Neural cell (in vitro differentiated cells): ENCODE results near the gene GLS. TPM values are rescaled to one million over a fixed set of nuclear protein-coding genes. Genes with fewer than 3 reads are reported as not detected.

Source experiments
- H2AFZ ChIP-seq: fragments of 200-600, 300-800 bp; sonication (generic), shearing (Covaris generic); 2 replicates; pipeline ENCODE4 v1.6.0; 2014; ENCODE audit warnings: low read depth, mild to moderate bottlenecking, antibody characterized with exemption, low read length, moderate library complexity
- H3F3A ChIP-seq: fragments of 200-600 bp; shearing (Covaris generic); 2 replicates; pipeline ENCODE4 v1.6.1; 2016; ENCODE audit warnings: mild to moderate bottlenecking, moderate library complexity, mixed read lengths, antibody characterized with exemption, low read length; ENCODE audit not compliant: insufficient read depth, poor library complexity, severe bottlenecking
- H3K27ac ChIP-seq: fragments of 200-600, 300-800 bp; sonication (generic), shearing (Covaris generic); 2 replicates; pipeline ENCODE4 v1.5.1; 2014; ENCODE audit warnings: mild to moderate bottlenecking, low read length, moderate library complexity
- H3K27me3 ChIP-seq: fragments of 300-800, 200-600 bp; sonication (generic), shearing (Covaris generic); 2 replicates; pipeline ENCODE4 v1.6.0; 2014; ENCODE audit warnings: mild to moderate bottlenecking, low read depth, low read length, moderate library complexity; ENCODE audit not compliant: insufficient read depth
- H3K36me3 ChIP-seq: fragments of 300-800, 200-600 bp; sonication (generic), shearing (Covaris generic); 2 replicates; pipeline ENCODE4 v1.5.1; 2014; ENCODE audit warnings: mild to moderate bottlenecking, antibody characterized with exemption, low read length, moderate library complexity; ENCODE audit not compliant: insufficient read depth
- H3K4me2 ChIP-seq: fragments of 300-800, 200-600 bp; sonication (generic), shearing (Covaris generic); 2 replicates; pipeline ENCODE4 v1.6.0; 2014; ENCODE audit warnings: mild to moderate bottlenecking, low read length
- H3K4me3 ChIP-seq: fragments of 300-800, 200-600 bp; sonication (generic), shearing (Covaris generic); 2 replicates; pipeline ENCODE4 v1.5.1; 2014; ENCODE audit warnings: mild to moderate bottlenecking, low read length, moderate library complexity
- H3K79me2 ChIP-seq: fragments of 200-600 bp; shearing (Covaris generic); replicated peaks from 2 replicates; pipeline ENCODE4 v1.6.0; 2014; ENCODE audit warnings: mild to moderate bottlenecking, low read length, moderate library complexity; ENCODE audit not compliant: insufficient read depth
- H3K9ac ChIP-seq: fragments of 300-800, 200-600 bp; sonication (generic), shearing (Covaris generic); 2 replicates; pipeline ENCODE4 v1.6.1; 2016; ENCODE audit warnings: mild to moderate bottlenecking, low read length, mixed read lengths
- H3K9me2 ChIP-seq: fragments of 200-600 bp; shearing (Covaris generic); 2 replicates; pipeline ENCODE4 v1.6.1; 2016; ENCODE audit warnings: mild to moderate bottlenecking, low read length, mixed read lengths; ENCODE audit not compliant: insufficient read depth
- H3K9me3 ChIP-seq: fragments of 200-600, 300-800 bp; sonication (generic), shearing (Covaris generic); 2 replicates; pipeline ENCODE4 v1.6.1; 2016; ENCODE audit warnings: mild to moderate bottlenecking, mixed run types, low read length, moderate library complexity, mixed read lengths
- H4K20me1 ChIP-seq: fragments of 200-600 bp; shearing (Covaris generic); 2 replicates; pipeline ENCODE4 v1.6.1; 2016; ENCODE audit warnings: mild to moderate bottlenecking, mixed run types; ENCODE audit not compliant: insufficient read depth
- EP300 ChIP-seq: fragments of 450-650 bp; conservative IDR thresholded peaks from 2 replicates; pipeline ENCODE4 v1.6.1; 2014; ENCODE audit warnings: antibody characterized with exemption, mild to moderate bottlenecking, moderate library complexity; ENCODE audit not compliant: poor library complexity, severe bottlenecking
- EZH2 ChIP-seq: fragments of 200-600, 300-800 bp; shearing (Covaris generic), sonication (generic); IDR thresholded peaks from 2 replicates; pipeline ENCODE4 v1.6.1; 2014; ENCODE audit warnings: antibody characterized with exemption, low read length, borderline replicate concordance, mild to moderate bottlenecking; ENCODE audit not compliant: insufficient read depth, poor library complexity, severe bottlenecking
- MXI1 ChIP-seq: fragments of 450-650 bp; conservative IDR thresholded peaks from 2 replicates; pipeline ENCODE4 v1.6.1; 2014; ENCODE audit warnings: antibody characterized with exemption, mild to moderate bottlenecking; ENCODE audit not compliant: poor library complexity, severe bottlenecking
- POLR2AphosphoS5 ChIP-seq: IDR thresholded peaks from 2 replicates; pipeline ENCODE4 v1.6.1; 2012
- RAD21 ChIP-seq: fragments of 450-650 bp; conservative IDR thresholded peaks from 2 replicates; pipeline ENCODE4 v1.6.1; 2014; ENCODE audit warnings: antibody characterized with exemption, mild to moderate bottlenecking, moderate library complexity
- SMC3 ChIP-seq: fragments of 450-650 bp; conservative IDR thresholded peaks from 2 replicates; pipeline ENCODE4 v1.6.1; 2014; ENCODE audit warnings: antibody characterized with exemption, mild to moderate bottlenecking, moderate library complexity; ENCODE audit not compliant: poor library complexity
- TAF1 ChIP-seq: IDR thresholded peaks from 2 replicates; pipeline ENCODE4 v1.6.1; 2012; ENCODE audit warnings: low read depth
- polyA plus RNA-seq: library from polyadenylated mRNA; depleted of rRNA; stranded (reverse); fragments of >200 nt; gene quantifications from 2 replicates; pipeline ENCODE4 v1.2.3, GENCODE V29; 2014
- TF ChIP-seq, protein P1 (sequence below): fragments of 450-650 bp; IDR thresholded peaks from 2 replicates; pipeline ENCODE4 v1.5.1; 2014; ENCODE audit warnings: antibody characterized with exemption, mild to moderate bottlenecking, moderate library complexity; ENCODE audit not compliant: poor library complexity, severe bottlenecking
- TF ChIP-seq, protein P2 (sequence below): IDR thresholded peaks from 2 replicates; pipeline ENCODE4 v1.6.1; 2012; ENCODE audit warnings: borderline replicate concordance

The GLS gene
- polyA plus RNA-seq, 1 donor from 2014 or later: 90.2 TPM

DNA sequence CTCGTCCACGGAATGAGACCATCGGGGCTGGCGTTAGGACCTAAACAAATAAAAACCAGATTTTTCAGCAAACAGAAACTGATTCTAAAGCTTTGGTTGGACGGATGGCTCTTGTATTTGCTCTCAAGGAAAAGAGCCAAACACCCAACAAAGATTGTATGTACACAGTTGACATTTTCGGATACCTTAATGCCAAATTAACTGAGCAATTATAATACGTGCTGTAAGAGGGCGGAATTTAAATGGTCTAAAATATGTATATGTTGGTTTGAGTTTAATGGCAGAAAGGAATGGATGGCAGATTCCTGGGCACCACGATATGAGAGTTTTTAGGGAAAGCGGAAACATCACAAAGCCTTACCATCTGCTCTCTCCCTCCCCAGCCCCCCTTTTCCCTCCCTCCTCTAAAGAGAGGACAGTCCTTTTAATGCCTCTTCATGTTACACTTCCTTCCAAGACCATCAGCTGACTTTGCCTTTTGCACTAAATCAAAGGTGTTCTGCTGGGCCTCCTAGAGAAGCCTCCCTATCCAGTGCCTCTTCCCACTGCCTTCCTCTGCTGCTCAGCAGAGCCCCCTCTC, 100.1 kb downstream of the GLS start:
- Histone ChIP-seq H3K79me2 (no peaks in the 10 kb centered on the region), H4K20me1 (no peaks in the 10 kb centered on the region), H3K4me3 (no peak overlapping the region), H3K9me2 (no peaks in the 10 kb centered on the region), H3K27me3 (no peaks in the 10 kb centered on the region), H3K9ac (no peak overlapping the region), H3K27ac (no peak overlapping the region), H3K9me3 (no peaks in the 10 kb centered on the region), H2AFZ (no peak overlapping the region), H3K4me2 (no peak overlapping the region), H3F3A (no peaks in the 10 kb centered on the region), H3K36me3 (peaks cover 10% of the 10 kb centered on the region)
- TF ChIP-seq, protein P1, sequence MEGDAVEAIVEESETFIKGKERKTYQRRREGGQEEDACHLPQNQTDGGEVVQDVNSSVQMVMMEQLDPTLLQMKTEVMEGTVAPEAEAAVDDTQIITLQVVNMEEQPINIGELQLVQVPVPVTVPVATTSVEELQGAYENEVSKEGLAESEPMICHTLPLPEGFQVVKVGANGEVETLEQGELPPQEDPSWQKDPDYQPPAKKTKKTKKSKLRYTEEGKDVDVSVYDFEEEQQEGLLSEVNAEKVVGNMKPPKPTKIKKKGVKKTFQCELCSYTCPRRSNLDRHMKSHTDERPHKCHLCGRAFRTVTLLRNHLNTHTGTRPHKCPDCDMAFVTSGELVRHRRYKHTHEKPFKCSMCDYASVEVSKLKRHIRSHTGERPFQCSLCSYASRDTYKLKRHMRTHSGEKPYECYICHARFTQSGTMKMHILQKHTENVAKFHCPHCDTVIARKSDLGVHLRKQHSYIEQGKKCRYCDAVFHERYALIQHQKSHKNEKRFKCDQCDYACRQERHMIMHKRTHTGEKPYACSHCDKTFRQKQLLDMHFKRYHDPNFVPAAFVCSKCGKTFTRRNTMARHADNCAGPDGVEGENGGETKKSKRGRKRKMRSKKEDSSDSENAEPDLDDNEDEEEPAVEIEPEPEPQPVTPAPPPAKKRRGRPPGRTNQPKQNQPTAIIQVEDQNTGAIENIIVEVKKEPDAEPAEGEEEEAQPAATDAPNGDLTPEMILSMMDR: no peak
- no peak for TF ChIP-seq RAD21
- no peak for TF ChIP-seq MXI1
- TF ChIP-seq SMC3: no peak
- TF ChIP-seq TAF1: no peak
- no peak for TF ChIP-seq EZH2
- TF ChIP-seq, protein P2, sequence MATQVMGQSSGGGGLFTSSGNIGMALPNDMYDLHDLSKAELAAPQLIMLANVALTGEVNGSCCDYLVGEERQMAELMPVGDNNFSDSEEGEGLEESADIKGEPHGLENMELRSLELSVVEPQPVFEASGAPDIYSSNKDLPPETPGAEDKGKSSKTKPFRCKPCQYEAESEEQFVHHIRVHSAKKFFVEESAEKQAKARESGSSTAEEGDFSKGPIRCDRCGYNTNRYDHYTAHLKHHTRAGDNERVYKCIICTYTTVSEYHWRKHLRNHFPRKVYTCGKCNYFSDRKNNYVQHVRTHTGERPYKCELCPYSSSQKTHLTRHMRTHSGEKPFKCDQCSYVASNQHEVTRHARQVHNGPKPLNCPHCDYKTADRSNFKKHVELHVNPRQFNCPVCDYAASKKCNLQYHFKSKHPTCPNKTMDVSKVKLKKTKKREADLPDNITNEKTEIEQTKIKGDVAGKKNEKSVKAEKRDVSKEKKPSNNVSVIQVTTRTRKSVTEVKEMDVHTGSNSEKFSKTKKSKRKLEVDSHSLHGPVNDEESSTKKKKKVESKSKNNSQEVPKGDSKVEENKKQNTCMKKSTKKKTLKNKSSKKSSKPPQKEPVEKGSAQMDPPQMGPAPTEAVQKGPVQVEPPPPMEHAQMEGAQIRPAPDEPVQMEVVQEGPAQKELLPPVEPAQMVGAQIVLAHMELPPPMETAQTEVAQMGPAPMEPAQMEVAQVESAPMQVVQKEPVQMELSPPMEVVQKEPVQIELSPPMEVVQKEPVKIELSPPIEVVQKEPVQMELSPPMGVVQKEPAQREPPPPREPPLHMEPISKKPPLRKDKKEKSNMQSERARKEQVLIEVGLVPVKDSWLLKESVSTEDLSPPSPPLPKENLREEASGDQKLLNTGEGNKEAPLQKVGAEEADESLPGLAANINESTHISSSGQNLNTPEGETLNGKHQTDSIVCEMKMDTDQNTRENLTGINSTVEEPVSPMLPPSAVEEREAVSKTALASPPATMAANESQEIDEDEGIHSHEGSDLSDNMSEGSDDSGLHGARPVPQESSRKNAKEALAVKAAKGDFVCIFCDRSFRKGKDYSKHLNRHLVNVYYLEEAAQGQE: no peak
- no peak for TF ChIP-seq POLR2AphosphoS5
- TF ChIP-seq EP300: no peak

DNA sequence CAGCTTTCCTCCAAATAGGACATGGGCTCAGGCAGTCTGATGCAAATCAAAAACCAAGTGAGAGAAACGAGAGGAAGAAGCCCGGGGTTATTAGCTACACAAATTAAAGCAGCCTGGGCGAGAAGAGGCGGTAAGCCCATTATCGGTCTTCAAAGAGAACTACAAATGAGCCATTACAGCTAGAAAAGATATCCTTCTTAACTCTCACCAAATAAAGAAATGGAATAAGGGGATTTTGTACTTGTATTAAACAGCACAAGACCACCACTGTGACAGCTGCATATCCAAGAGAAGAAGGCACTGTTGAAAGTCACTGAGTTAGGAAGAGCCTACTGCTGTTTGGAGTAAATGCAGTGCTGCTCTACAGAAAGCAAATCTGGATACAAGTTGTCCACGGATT, 100.7 kb downstream of the GLS start:
- no peaks in the 10 kb centered on the region for H3K9me3 ChIP-seq
- no peaks in the 10 kb centered on the region for H3K79me2 ChIP-seq
- no peaks in the 10 kb centered on the region for H3K9me2 ChIP-seq
- no peak overlapping the region for H3K4me3 ChIP-seq
- no peak overlapping the region for H3K9ac ChIP-seq
- TF ChIP-seq RAD21 (no peak), TAF1 (no peak), EP300 (no peak), MXI1 (no peak), POLR2AphosphoS5 (no peak), EZH2 (no peak), SMC3 (no peak)
- TF ChIP-seq, protein P2: no peak
- TF ChIP-seq, protein P1: no peak
- H3K4me2 ChIP-seq: no peak overlapping the region
- H3K36me3 ChIP-seq: peaks cover 10% of the 10 kb centered on the region
- no peaks in the 10 kb centered on the region for H3F3A ChIP-seq
- H3K27ac ChIP-seq: no peak overlapping the region
- no peak overlapping the region for H2AFZ ChIP-seq
- H3K27me3 ChIP-seq: no peaks in the 10 kb centered on the region
- H4K20me1 ChIP-seq: no peaks in the 10 kb centered on the region
